ENCODE data around the gene PRKN.

- TF ChIP-seq CREB5 (CRISPR knock-in tag; IDR thresholded peaks at IDR 0.05; ENCODE audit: low read depth) (no peak), ZFP30 (CRISPR knock-in tag; IDR thresholded peaks at IDR 0.05) (no peak), ZNF8 (CRISPR knock-in tag; IDR thresholded peaks at IDR 0.05) (no peak), ZC3H10 (CRISPR knock-in tag; IDR thresholded peaks at IDR 0.05) (no peak), ISL1 (CRISPR knock-in tag; IDR thresholded peaks at IDR 0.05) (no peak), BACH2 (CRISPR knock-in tag; IDR thresholded peaks at IDR 0.05; ENCODE audit: borderline replicate concordance) (no peak), TOX (CRISPR knock-in tag; IDR thresholded peaks at IDR 0.05; ENCODE audit: borderline replicate concordance) (no peak), TCF4 (CRISPR knock-in tag; IDR thresholded peaks at IDR 0.05; ENCODE audit: borderline replicate concordance) (no peak), GLIS3 (CRISPR knock-in tag; IDR thresholded peaks at IDR 0.05) (no peak), PPARA (CRISPR knock-in tag; IDR thresholded peaks at IDR 0.05; ENCODE audit: borderline replicate concordance) (no peak), CSRNP3 (CRISPR knock-in tag; IDR thresholded peaks at IDR 0.05) (no peak), PATZ1 (CRISPR knock-in tag; IDR thresholded peaks at IDR 0.05; ENCODE audit: borderline replicate concordance) (no peak), ZFP3 (CRISPR knock-in tag; IDR thresholded peaks at IDR 0.05) (no peak), POU6F1 (CRISPR knock-in tag; IDR thresholded peaks at IDR 0.05; ENCODE audit: borderline replicate concordance, low read depth) (no peak)
These were observed 1133.2 kb downstream of the PRKN start for GRCh38 chr6:161594412-161594811.

All from SK-N-SH treated with all-trans-retinoic acid at 6 μM for 48 hours (cell line).